Measurements from ENCODE around the gene CLEC2A. TPM values are rescaled to one million over a fixed set of nuclear protein-coding genes. Genes with fewer than 3 reads are reported as not detected.

Gene CLEC2A
- total RNA-seq, 3 donors from 2014 or later, result not detected

GRCh38 chr12:9868311-9868801 lies 63.8 kb downstream of the CLEC2A start:
- Histone ChIP-seq H3K4me3 (peak overlapping the region; percentile 50 to 67 (median 51)), H3K9me3 (peaks cover 0 to 10% of the 10 kb centered on the region in 2 donors), H3K27me3 (no peaks in the 10 kb centered on the region), H3K36me3 (no peaks in the 10 kb centered on the region), H3K27ac (peak overlapping the region; percentile 90 to 91), H3K4me1 (no peaks in the 10 kb centered on the region)
- DNase-seq (ENCODE audit: low spot score in 2 of 2), result no peak
- TF ChIP-seq POLR2AphosphoS5 (IDR thresholded peaks at IDR 0.05) (no peak), POLR2A (IDR thresholded peaks at IDR 0.05) (no peak), CTCF (IDR thresholded peaks at IDR 0.05) (no peak)
- intact Hi-C loops (cut with DNase I; ENCODE audit: low total_unique reads), result no loop called here

GRCh38 chr12:9867531-9867930 lies 64.6 kb downstream of the CLEC2A start:
- intact Hi-C loops (cut with DNase I; ENCODE audit: low total_unique reads), result no loop called here
- H3K27ac ChIP-seq, result peak overlapping the region; percentile 34 to 62

GRCh38 chr12:9866860-9867269 lies 65.3 kb downstream of the CLEC2A start:
- Histone ChIP-seq H3K36me3 (no peaks in the 10 kb centered on the region), H3K27ac (peak overlapping the region; percentile 34 to 62), H3K27me3 (no peaks in the 10 kb centered on the region), H3K4me1 (no peaks in the 10 kb centered on the region), H3K4me3 (peak overlapping the region; percentile 50 to 67 (median 51)), H3K9me3 (peaks cover 0 to 11% of the 10 kb centered on the region in 2 donors)
- TF ChIP-seq CTCF (IDR thresholded peaks at IDR 0.05) (no peak), POLR2AphosphoS5 (IDR thresholded peaks at IDR 0.05) (no peak), POLR2A (IDR thresholded peaks at IDR 0.05) (no peak)
- DNase-seq (ENCODE audit: low spot score in 2 of 2), result no peak
- intact Hi-C loops (cut with DNase I; ENCODE audit: low total_unique reads), result no loop called here

More at GRCh38 chr12:9867531-9867930, 64.6 kb downstream of the CLEC2A start:
- Histone ChIP-seq H3K36me3 (no peaks in the 10 kb centered on the region), H3K27me3 (no peaks in the 10 kb centered on the region), H3K4me3 (peak overlapping the region; percentile 50 to 67 (median 51)), H3K4me1 (no peaks in the 10 kb centered on the region), H3K9me3 (peaks cover 0 to 11% of the 10 kb centered on the region in 2 donors)
- DNase-seq (ENCODE audit: low spot score in 2 of 2), result no peak
- no peak for TF ChIP-seq POLR2A (IDR thresholded peaks at IDR 0.05)
- TF ChIP-seq POLR2AphosphoS5 (IDR thresholded peaks at IDR 0.05), result no peak
- no peak for TF ChIP-seq CTCF (IDR thresholded peaks at IDR 0.05)

DNA sequence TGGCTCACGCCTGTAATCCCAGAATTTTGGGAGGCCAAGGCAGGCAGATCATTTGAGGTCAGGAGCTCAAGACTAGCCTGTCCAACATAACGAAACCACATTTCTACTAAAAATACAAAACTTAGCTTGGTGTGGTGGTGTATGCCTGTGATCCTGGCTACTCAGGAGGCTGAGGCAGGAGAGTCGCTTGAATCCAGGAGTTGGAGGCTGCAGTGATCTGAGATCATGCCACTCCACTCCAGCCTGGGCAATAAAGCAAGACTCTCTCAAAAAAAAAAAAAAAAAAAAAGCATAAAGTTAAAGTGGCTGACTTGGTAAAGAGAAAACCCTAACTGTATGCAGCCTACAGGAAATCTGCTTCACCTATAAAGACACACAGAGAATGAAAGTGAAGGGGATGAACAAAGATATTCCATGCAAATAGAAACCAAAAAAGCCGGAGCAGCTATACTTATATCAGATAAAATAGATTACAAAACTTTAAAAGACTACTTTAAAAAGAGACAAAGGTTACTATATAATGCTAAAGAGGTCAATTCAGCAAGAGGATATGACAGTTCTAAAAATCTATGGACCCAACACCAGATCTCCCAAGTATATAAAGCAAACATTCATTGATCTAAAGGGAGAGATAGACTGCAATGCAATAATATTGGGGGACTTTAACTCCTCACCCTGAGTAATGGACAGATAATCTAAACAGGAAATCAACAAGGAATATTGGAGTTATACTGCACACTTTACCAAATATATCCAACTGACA lies 67.1 kb downstream of the CLEC2A start:
- Histone ChIP-seq H3K36me3 (no peaks in the 10 kb centered on the region), H3K27me3 (no peaks in the 10 kb centered on the region), H3K9me3 (peaks cover 0 to 11% of the 10 kb centered on the region in 2 donors), H3K4me3 (peak overlapping the region; percentile 6 to 50 (median 50)), H3K27ac (no peak overlapping the region), H3K4me1 (no peaks in the 10 kb centered on the region)
- TF ChIP-seq POLR2A (IDR thresholded peaks at IDR 0.05), result no peak
- no peak for TF ChIP-seq POLR2AphosphoS5 (IDR thresholded peaks at IDR 0.05)
- no peak for TF ChIP-seq CTCF (IDR thresholded peaks at IDR 0.05)
- no peak for DNase-seq (ENCODE audit: low spot score in 2 of 2)
- intact Hi-C loops (cut with DNase I; ENCODE audit: low total_unique reads), result no loop called here

Other genes starting within 250 kb of the CLEC2A start
- 1 to 10 TPM in 1 of 3 donors, under 1 TPM in 1, not detected in 1; 0.80 to 1.0 TPM for gene CLECL1, start 199.3 kb downstream of the CLEC2A start, total RNA-seq
- 10 to 100 TPM in 2 of 3 donors, 1 to 10 TPM in 1; 7.4 to 21.4 (median 11.5) TPM for gene CD69, start 171.5 kb downstream of the CLEC2A start, total RNA-seq
- gene KLRF1, start 104.9 kb downstream of the CLEC2A start, total RNA-seq, result under 1 TPM in 2 of 3 donors, not detected in 1; 0.32 to 0.44 TPM
- 10 to 100 TPM; 18.4 to 36.1 (median 29.3) TPM for gene CLEC2B, start 63.0 kb downstream of the CLEC2A start, total RNA-seq
- gene KLRF2, start 50.9 kb downstream of the CLEC2A start, total RNA-seq, result not detected
- gene CLEC12A, start 39.0 kb upstream of the CLEC2A start, total RNA-seq, result 1 to 10 TPM in 2 of 3 donors, not detected in 1; 1.6 to 1.9 TPM
- not detected for gene CLEC1B, start 66.8 kb upstream of the CLEC2A start, total RNA-seq
- gene CLEC12B, start 78.3 kb upstream of the CLEC2A start, total RNA-seq, result under 1 TPM in 1 of 3 donors, not detected in 2; 0.16 TPM
- not detected for gene CLEC9A, start 98.3 kb upstream of the CLEC2A start, total RNA-seq
- gene CLEC1A, start 166.6 kb upstream of the CLEC2A start, total RNA-seq, result 1 to 10 TPM; 1.9 to 6.9 (median 4.3) TPM
- gene CLEC7A, start 197.8 kb upstream of the CLEC2A start, total RNA-seq, result 10 to 100 TPM in 2 of 3 donors, 1 to 10 TPM in 1; 5.2 to 14.7 (median 13.8) TPM
- gene OLR1, start 239.8 kb upstream of the CLEC2A start, total RNA-seq, result 10 to 100 TPM in 1 of 3 donors, 1 to 10 TPM in 1, not detected in 1; 3.3 to 17.1 TPM
- under 1 TPM in 2 of 3 donors, not detected in 1; 0.33 to 0.44 TPM for gene TMEM52B, start 246.7 kb upstream of the CLEC2A start, total RNA-seq